Adrenal gland (tissue), 5 donors: ENCODE measurements around the gene FUT8.
"Not testable (repeated sequence)": the region's sequence is repeated elsewhere in the genome, so short reads cannot be mapped to it uniquely, and the experiment has no call there.

Experiments
- POLR2A ChIP-seq, 2 donors: fragments of 450-650 bp; IDR thresholded peaks; one replicate each; pipeline ENCODE4 v1.6.1; 2017; ENCODE audit warnings: antibody characterized with exemption in 2 of 2, mild to moderate bottlenecking in 2 of 2, moderate library complexity in 1 of 2
- TF ChIP-seq, protein P1 (sequence below), 6 experiments: fragments of 450-650 bp in 4 of 6; fragments of 200-600 bp in 2 of 6; sonication (generic) in 1 of 6; IDR thresholded peaks; 1 replicate in 5 of 6; 2 replicates in 1 of 6; pipeline versions ENCODE4 v1.5.1 to v1.8.0; 2016 to 2021; ENCODE audit warnings: antibody characterized with exemption in 6 of 6, mild to moderate bottlenecking in 2 of 6, moderate library complexity in 1 of 6
- donor health status: DM: no; HTN: no; CAD: no.

DNA sequence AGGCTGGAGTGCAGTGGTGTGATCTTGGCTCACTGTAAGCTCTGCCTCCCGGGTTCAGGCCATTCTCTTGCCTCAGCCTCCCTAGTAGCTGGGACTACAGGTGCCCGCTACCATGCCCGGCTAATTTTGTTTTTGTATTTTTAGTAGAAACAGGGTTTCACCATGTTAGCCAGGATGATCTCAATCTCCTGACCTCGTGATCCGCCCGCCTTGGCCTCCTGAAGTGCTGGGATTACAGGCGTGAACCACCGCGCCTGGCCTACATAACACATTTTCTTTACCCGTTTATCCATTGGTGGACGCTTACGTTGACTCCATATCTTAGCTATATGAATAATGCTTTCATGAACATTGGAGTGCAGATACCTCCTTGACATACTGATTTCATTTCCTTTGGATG, 14.4 kb downstream of the FUT8 start:
- TF ChIP-seq, protein P1, sequence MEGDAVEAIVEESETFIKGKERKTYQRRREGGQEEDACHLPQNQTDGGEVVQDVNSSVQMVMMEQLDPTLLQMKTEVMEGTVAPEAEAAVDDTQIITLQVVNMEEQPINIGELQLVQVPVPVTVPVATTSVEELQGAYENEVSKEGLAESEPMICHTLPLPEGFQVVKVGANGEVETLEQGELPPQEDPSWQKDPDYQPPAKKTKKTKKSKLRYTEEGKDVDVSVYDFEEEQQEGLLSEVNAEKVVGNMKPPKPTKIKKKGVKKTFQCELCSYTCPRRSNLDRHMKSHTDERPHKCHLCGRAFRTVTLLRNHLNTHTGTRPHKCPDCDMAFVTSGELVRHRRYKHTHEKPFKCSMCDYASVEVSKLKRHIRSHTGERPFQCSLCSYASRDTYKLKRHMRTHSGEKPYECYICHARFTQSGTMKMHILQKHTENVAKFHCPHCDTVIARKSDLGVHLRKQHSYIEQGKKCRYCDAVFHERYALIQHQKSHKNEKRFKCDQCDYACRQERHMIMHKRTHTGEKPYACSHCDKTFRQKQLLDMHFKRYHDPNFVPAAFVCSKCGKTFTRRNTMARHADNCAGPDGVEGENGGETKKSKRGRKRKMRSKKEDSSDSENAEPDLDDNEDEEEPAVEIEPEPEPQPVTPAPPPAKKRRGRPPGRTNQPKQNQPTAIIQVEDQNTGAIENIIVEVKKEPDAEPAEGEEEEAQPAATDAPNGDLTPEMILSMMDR (IDR thresholded peaks at IDR 0.05) = not testable (repeated sequence)
- not testable (repeated sequence) for TF ChIP-seq POLR2A (IDR thresholded peaks at IDR 0.05)
